Gastrocnemius medialis (tissue), 4 donors: ENCODE data around the gene IGF2BP1. TPM values are rescaled to one million over a fixed set of nuclear protein-coding genes. Genes with fewer than 3 reads are reported as not detected.

Experiments used
- ATAC-seq, 2 donors: fragments of 150-250 bp; one replicate each; pipeline ENCODE4 v1.9.1; 2016
- DNase-seq, 2 donors: peaks; one replicate each; pipeline ENCODE4 v3.0.0-alpha.2; 2019
- H3K27ac ChIP-seq, 4 donors: fragments of 200-600 bp; sonication (generic); 1 replicate in 1 of 4; 2 replicates in 3 of 4; pipeline ENCODE4 v1.5.1; 2016 to 2018; ENCODE audit warnings: mild to moderate bottlenecking in 2 of 4, moderate library complexity in 1 of 4
- H3K27me3 ChIP-seq, 3 donors: fragments of 200-600 bp; sonication (generic) in 2 of 3; 1 replicate in 1 of 3; 2 replicates in 2 of 3; pipeline versions ENCODE4 v1.5.1 to v1.6.0; 2016 to 2019; ENCODE audit warnings: mild to moderate bottlenecking in 1 of 3, moderate library complexity in 1 of 3
- H3K36me3 ChIP-seq, 2 donors: fragments of 200-600 bp; sonication (generic) in 1 of 2; one replicate each; pipeline ENCODE4 v1.5.1; 2017 to 2018
- H3K4me1 ChIP-seq, 2 donors: fragments of 200-600 bp; sonication (generic) in 1 of 2; one replicate each; pipeline ENCODE4 v1.5.1; 2016 to 2017; ENCODE audit warnings: mild to moderate bottlenecking in 2 of 2
- H3K4me3 ChIP-seq, 4 donors: fragments of 200-600 bp; sonication (generic) in 3 of 4; 1 replicate in 1 of 4; 2 replicates in 3 of 4; pipeline ENCODE4 v1.5.1; 2016 to 2019; ENCODE audit warnings: mild to moderate bottlenecking in 2 of 4
- H3K9me3 ChIP-seq, 3 donors: fragments of 200-600 bp; sonication (generic) in 2 of 3; 1 replicate in 1 of 3; 2 replicates in 2 of 3; pipeline ENCODE4 v1.5.1; 2016 to 2019
- CTCF ChIP-seq, 5 experiments: fragments of 450-650 bp in 3 of 5; fragments of 200-600 bp in 2 of 5; sonication (generic) in 2 of 5; IDR thresholded peaks in 4 of 5; conservative IDR thresholded peaks in 1 of 5; 1 replicate in 4 of 5; 2 replicates in 1 of 5; pipeline ENCODE4 v1.5.1; 2016 to 2019; ENCODE audit warnings: antibody characterized with exemption in 5 of 5, mild to moderate bottlenecking in 3 of 5, moderate library complexity in 3 of 5
- POLR2A ChIP-seq, 2 donors: fragments of 450-650 bp; IDR thresholded peaks; one replicate each; pipeline ENCODE4 v1.6.1; 2017; ENCODE audit warnings: antibody characterized with exemption in 2 of 2, mild to moderate bottlenecking in 2 of 2, moderate library complexity in 2 of 2
- in situ Hi-C, 4 donors: fragments of 200-750 bp; cut with MboI; loops; one replicate each; pipeline versions ENCODE4 v1.15.0 to v1.8.0; 2017; ENCODE audit warnings: low sequenced_read_pairs in 4 of 4
- intact Hi-C: fragments of 100-400 bp; cut with DNase I; formaldehyde crosslinking; loops from one replicate; pipeline ENCODE4 v1.15.1; 2023; ENCODE audit warnings: low total_unique reads
- total RNA-seq, 4 donors: library from RNA; depleted of rRNA; stranded (reverse); fragments of >200 nt; gene quantifications; one replicate each; pipeline versions ENCODE4 v1.1.0 to v1.2.3, GENCODE V29; 2016

IGF2BP1 gene
- total RNA-seq, 4 donors from 2014 or later: not detected

DNA sequence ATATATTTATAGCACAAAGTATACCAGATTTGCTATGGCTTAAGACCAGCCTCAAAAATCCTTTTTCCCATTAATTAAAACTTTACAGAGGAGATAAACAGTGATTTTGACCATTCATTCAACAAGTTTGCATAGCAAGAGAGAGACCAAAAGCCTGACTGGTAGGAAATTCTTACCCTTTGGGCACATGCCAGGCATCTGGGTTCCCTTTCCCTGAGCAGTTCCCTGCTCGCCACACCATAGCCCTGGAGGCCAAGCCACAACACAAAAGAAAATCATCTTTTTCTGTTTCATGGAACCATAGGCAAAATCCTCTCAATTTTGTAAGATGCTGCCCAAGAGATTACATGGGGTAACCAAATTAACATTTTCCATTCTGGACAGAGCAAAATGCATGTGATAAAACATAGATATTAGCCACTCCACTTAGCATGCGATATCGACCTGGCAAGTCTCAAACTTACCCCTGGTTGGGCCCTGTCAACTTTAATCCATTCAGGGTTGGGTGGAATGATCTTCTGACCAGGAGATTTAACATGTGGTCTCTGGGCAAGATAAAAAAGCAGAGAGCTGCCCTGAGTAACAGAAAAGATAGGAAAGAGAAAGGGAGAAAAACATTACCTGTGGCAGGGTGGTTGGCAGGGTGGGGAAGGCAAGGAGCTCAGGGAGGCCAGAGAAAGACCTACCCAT is 77.8 kb downstream of the IGF2BP1 start:
- ATAC-seq (no peak), DNase-seq (no peak)
- Histone ChIP-seq H3K4me1 (no peaks in the 10 kb centered on the region), H3K36me3 (no peaks in the 10 kb centered on the region), H3K4me3 (no peak overlapping the region), H3K27ac (no peak overlapping the region), H3K27me3 (peaks cover 0 to 23% (median 6%) of the 10 kb centered on the region in 3 donors), H3K9me3 (no peaks in the 10 kb centered on the region)
- intact Hi-C loops: no loop called here
- in situ Hi-C loops: loop anchor here in 1 of 4 donors (25.0 kb wide), 1 partner anchor 113 kb away; the partner anchor contains the start of gene GIP
- no peak for TF ChIP-seq POLR2A (IDR thresholded peaks at IDR 0.05)
- no peak for TF ChIP-seq CTCF (IDR thresholded peaks at IDR 0.05 in 4 of 5, conservative IDR thresholded peaks at IDR 0.05 in 1 of 5)

- peaks cover 0 to 24% (median 6%) of the 10 kb centered on the region in 3 donors for H3K27me3 ChIP-seq
- TF ChIP-seq POLR2A (IDR thresholded peaks at IDR 0.05) (no peak), CTCF (IDR thresholded peaks at IDR 0.05 in 4 of 5, conservative IDR thresholded peaks at IDR 0.05 in 1 of 5) (no peak)
- no peaks in the 10 kb centered on the region for H3K4me1 ChIP-seq
- no peaks in the 10 kb centered on the region for H3K36me3 ChIP-seq
- no peak overlapping the region for H3K27ac ChIP-seq
- in situ Hi-C loops (no loop called here), intact Hi-C loops (no loop called here)
- no peak for DNase-seq
- ATAC-seq: no peak
- H3K9me3 ChIP-seq: no peaks in the 10 kb centered on the region
- H3K4me3 ChIP-seq: no peak overlapping the region
Measured at GRCh38 chr17:49076573-49077384, 79.6 kb downstream of the IGF2BP1 start.

DNA sequence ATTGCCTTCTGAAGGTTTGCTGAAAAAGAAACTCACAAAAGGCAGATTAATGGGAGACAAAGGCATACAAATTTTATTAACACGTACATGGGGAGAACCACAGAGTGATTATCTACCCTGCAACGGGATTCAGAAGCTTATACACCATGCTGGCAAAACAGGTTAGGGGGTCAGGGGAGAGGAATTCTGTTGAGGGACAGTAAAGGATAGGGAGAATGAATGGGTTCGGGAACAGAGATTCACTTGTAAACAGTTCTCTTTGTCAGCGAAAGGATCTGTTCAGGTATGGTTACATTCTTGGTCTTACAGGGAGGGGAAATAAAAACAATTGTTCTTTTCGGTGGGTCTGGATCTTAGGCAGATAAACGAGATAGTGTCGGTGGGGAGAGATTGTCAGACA is 81.1 kb downstream of the IGF2BP1 start:
- H3K9me3 ChIP-seq: no peaks in the 10 kb centered on the region
- ATAC-seq (no peak), DNase-seq (no peak)
- no peak for TF ChIP-seq POLR2A (IDR thresholded peaks at IDR 0.05)
- no peak for TF ChIP-seq CTCF (IDR thresholded peaks at IDR 0.05 in 4 of 5, conservative IDR thresholded peaks at IDR 0.05 in 1 of 5)
- no peaks in the 10 kb centered on the region for H3K36me3 ChIP-seq
- H3K4me1 ChIP-seq: no peaks in the 10 kb centered on the region
- peaks cover 0 to 31% (median 12%) of the 10 kb centered on the region in 3 donors for H3K27me3 ChIP-seq
- no peak overlapping the region for H3K4me3 ChIP-seq
- H3K27ac ChIP-seq: no peak overlapping the region
- in situ Hi-C loops: no loop called here
- intact Hi-C loops: no loop called here

DNA sequence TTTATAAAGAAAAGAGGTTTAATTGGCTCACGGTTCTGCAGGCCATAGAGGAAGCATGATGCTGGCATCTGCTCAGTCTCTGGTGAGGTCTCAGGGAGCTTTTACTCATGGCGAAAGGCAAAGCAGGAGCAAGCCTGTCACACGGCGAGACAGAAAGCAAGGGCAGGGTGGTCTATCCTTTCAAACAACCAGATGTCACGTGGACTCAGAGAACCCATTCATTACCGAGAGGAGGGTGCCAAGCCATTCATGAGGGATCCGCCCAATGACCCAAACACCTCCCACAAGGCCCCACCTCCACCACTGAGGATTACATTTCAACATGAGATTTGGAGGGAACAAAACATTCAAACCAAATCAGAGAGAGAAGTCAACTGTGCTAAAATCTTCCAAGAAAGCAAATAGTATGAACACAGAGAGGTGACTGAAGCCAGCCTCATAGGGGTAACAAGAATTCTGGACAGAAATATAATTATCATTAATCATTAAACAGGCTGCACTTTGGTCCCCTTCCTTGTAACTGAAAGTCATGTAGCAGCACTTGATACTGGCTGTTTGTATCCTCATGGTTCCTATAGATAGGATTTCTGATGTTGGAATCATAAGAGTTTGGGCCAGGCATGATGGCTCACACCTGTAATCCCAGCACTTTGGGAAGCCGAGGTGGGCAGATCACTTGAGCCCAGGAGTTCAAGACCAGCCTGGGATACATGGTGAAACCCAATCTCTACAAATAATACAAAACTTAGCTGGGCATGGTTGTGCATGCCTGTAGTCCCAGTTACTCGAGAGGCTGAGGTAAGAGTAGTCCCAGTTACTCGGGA is 82.9 kb downstream of the IGF2BP1 start:
- in situ Hi-C loops (no loop called here), intact Hi-C loops (no loop called here)
- H3K4me3 ChIP-seq: no peak overlapping the region
- H3K27ac ChIP-seq: no peak overlapping the region
- DNase-seq (no peak), ATAC-seq (no peak)
- H3K27me3 ChIP-seq: peaks cover 0 to 35% (median 13%) of the 10 kb centered on the region in 3 donors
- H3K9me3 ChIP-seq: no peaks in the 10 kb centered on the region
- no peaks in the 10 kb centered on the region for H3K36me3 ChIP-seq
- TF ChIP-seq CTCF (IDR thresholded peaks at IDR 0.05 in 4 of 5, conservative IDR thresholded peaks at IDR 0.05 in 1 of 5): no peak
- no peak for TF ChIP-seq POLR2A (IDR thresholded peaks at IDR 0.05)
- no peaks in the 10 kb centered on the region for H3K4me1 ChIP-seq
